Measurements from ENCODE around the gene CILP2.

GRCh38 chr19:19526581-19527370 lies 11.3 kb upstream of the CILP2 start:
- TF ChIP-seq POLR2AphosphoS5 (IDR thresholded peaks at IDR 0.05; ENCODE audit: low read depth, low read length) (no peak), TAF1 (IDR thresholded peaks at IDR 0.05; ENCODE audit: borderline replicate concordance, low read depth, low read length) (no peak)

Measured in GM12892 (cell line).